ENCODE data around the gene KRT71. TPM values are rescaled to one million over a fixed set of nuclear protein-coding genes. Genes with fewer than 3 reads are reported as not detected.

Gene KRT71
- total RNA-seq, 1 experiment from 2014 or later = not detected

- Histone ChIP-seq H3K4me3 (ENCODE audit: low read depth in 2 of 2, low read length in 2 of 2) (no peak overlapping the region), H3K27me3 (ENCODE audit: control insufficient read depth, insufficient read depth, low read length) (peaks cover 16% of the 10 kb centered on the region), H3K36me3 (ENCODE audit: control insufficient read depth, insufficient read depth, low read length) (no peaks in the 10 kb centered on the region), H3K9me3 (ENCODE audit: control insufficient read depth, insufficient read depth, low read depth, low read length) (no peaks in the 10 kb centered on the region), H3K27ac (ENCODE audit: low read length) (no peak overlapping the region), H3K4me1 (ENCODE audit: control insufficient read depth, insufficient read depth, low read length) (no peaks in the 10 kb centered on the region)
- CTCF ChIA-PET = no interaction called here
- POLR2A ChIA-PET = no interaction called here
- ATAC-seq = no peak
- no TSS peak for BruUV-seq (replicated peaks)
- intact Hi-C loops (cut with micrococcal nuclease; ENCODE audit: unreplicated experiment) = no loop called here
- in situ Hi-C loops (cut with HindIII; ENCODE audit: low pct_unique_long_range_greater_than_20kb, low sequenced_read_pairs) = no loop called here
- no peak for TF ChIP-seq CTCF (IDR thresholded peaks at IDR 0.05)
- no peak for TF ChIP-seq REST (IDR thresholded peaks at IDR 0.05; ENCODE audit: insufficient read depth in 1 of 2, low read depth in 2 of 2, low read length in 1 of 2)
- no peak for TF ChIP-seq POLR2AphosphoS5 (IDR thresholded peaks at IDR 0.05; ENCODE audit: low read depth, low read length)
- TF ChIP-seq TCF7L2 (IDR thresholded peaks at IDR 0.05; ENCODE audit: low read depth, low read length) = no peak
- no peak for TF ChIP-seq SIN3A (IDR thresholded peaks at IDR 0.05; ENCODE audit: borderline replicate concordance, insufficient read depth, low read depth, low read length)
- DNase-seq (ENCODE audit: low read depth, low spot score) = no peak
Observed at GRCh38 chr12:52600475-52600874, 47.5 kb upstream of the KRT71 start.

- intact Hi-C loops (cut with micrococcal nuclease; ENCODE audit: unreplicated experiment) = no loop called here
- DNase-seq (ENCODE audit: low read depth, low spot score) (no peak), ATAC-seq (no peak)
- no TSS peak for BruUV-seq (replicated peaks)
- Histone ChIP-seq H3K36me3 (ENCODE audit: control insufficient read depth, insufficient read depth, low read length) (no peaks in the 10 kb centered on the region), H3K4me1 (ENCODE audit: control insufficient read depth, insufficient read depth, low read length) (no peaks in the 10 kb centered on the region), H3K27ac (ENCODE audit: low read length) (no peak overlapping the region), H3K4me3 (ENCODE audit: low read depth in 2 of 2, low read length in 2 of 2) (no peak overlapping the region), H3K27me3 (ENCODE audit: control insufficient read depth, insufficient read depth, low read length) (peaks cover 18% of the 10 kb centered on the region), H3K9me3 (ENCODE audit: control insufficient read depth, insufficient read depth, low read depth, low read length) (no peaks in the 10 kb centered on the region)
- POLR2A ChIA-PET = no interaction called here
- CTCF ChIA-PET = no interaction called here
- in situ Hi-C loops (cut with HindIII; ENCODE audit: low pct_unique_long_range_greater_than_20kb, low sequenced_read_pairs) = no loop called here
- TF ChIP-seq TCF7L2 (IDR thresholded peaks at IDR 0.05; ENCODE audit: low read depth, low read length) (no peak), CTCF (IDR thresholded peaks at IDR 0.05) (no peak), REST (IDR thresholded peaks at IDR 0.05; ENCODE audit: insufficient read depth in 1 of 2, low read depth in 2 of 2, low read length in 1 of 2) (no peak)
Observed at GRCh38 chr12:52600071-52600470, 47.1 kb upstream of the KRT71 start.

Data from Panc1 (cell line).